SKM-1 (cell line): ENCODE measurements around the gene CREB5.
"Not testable (repeated sequence)": the region's sequence is repeated elsewhere in the genome, so short reads cannot be mapped to it uniquely, and the experiment has no call there.

ENCODE experiments used
- DNase-seq: peaks from one replicate; lab custom pipeline; 2025; ENCODE audit not compliant: unreplicated experiment; lab: John Stamatoyannopoulos, UW

Gene CREB5

DNA sequence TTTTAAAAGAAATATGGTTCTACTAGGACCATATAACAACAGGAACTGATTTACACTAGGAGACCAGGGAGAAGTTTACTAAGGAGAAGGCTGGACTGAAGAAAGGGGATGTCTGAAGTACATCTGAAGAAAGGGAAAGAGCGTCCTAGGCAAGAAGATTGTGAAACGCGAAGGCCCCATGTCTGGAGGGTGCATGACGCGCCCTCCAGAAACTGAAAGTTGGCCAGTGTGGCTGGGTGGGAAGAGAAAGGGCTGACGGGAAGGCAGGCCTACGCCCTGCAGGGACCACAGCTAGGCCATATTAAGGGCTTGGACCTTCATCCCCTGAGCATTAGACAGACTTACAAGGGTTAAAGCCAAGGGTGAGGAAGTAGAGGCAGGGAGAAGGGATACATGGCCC, 387.8 kb downstream of the CREB5 start:
- no peak for DNase-seq

DNA sequence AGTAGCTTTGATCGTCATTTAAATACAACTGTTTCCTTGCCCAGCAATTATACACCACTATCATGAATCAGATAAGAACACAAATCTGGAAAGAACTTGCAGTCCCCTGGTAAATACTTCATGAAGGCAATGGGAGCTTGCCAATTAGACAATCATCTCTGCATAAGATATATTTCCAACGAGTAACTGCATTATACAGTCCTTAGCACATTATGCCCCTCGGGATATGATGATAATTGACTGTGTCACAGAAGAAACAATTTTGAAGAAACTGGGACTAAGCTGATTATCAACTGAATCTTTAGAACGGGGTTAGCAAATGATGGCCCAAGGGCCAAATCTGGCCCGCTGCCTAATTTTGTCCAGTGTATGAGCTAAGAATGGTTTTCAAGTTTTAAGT, 390.1 kb downstream of the CREB5 start:
- DNase-seq = no peak

DNA sequence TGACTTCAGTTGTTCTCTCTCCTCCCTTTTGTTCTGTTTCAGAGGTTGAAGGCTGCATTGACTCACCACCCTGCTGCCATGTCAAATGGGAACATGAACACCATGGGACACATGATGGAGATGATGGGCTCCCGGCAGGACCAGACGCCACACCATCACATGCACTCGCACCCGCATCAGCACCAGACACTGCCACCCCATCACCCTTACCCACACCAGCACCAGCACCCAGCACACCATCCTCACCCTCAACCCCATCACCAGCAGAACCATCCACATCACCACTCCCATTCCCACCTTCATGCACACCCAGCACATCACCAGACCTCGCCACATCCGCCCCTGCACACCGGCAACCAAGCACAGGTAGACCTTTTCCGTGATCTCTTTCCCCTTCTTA, 391.8 kb downstream of the CREB5 start:
- no peak for DNase-seq

DNA sequence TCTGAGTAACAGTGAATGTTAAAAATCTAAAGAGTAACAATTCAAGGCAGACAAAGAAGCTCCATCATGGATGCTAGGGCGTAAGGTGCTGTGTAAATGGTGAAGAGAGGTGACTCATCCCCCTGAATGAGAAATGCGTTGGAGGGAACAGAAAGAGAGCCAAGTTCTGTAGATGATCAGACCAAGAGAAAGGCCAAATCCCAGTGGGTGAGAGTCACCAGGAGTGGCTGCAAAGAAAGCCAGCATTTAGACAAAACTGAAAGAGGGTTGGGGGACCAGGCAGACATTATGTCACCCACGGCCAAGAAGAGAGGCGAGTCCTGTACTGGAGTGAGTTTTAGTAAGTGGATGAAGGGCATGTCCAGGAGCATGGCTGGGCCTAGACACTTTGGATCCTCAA, 392.7 kb downstream of the CREB5 start:
- DNase-seq = no peak

DNA sequence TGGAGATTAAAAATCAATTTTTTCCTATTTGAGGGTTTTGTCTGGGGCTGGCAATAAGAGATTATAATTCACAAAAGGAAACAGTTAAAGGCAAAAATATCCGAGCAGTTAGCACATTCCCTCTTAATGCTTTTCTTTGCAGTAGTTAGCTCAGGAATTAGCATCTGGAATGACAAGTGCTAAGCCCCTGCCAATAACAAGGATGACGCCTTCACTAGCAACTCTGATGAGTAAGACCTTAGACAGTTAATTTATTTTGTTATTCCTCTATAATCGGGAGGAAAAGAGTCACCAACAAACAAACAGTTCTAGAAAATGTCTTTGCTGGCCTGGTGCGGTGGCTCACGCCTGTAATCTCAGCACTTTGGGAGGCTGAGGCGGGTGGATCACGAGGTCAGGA, 394.5 kb downstream of the CREB5 start:
- DNase-seq = no peak

DNA sequence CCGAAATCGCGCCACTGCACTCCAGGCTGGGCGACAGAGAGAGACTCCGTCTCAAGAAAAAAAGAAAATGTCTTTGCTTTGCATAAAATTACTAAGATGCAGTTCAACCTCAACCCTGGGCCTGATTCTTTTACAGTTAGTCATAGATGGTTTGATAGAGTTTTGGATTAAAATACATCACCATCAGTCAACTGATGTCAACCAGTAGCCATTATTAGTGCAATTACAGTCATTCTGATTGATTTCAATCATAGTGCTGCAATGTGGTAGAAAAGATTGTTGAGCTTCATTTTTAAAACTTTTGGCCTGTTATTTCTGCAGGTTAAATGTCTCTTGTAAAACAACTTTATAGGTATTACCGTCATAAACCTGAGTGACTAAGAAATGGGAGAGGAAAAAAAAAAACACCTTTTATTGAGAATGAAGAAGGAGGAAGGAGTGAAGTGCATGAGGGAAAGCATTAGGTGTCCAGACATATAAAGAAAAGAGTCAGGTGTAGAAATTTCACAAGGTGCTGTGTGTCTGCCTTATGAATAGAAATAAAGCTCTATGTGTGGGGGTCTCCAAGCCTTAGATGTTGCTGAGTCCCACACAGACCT, 395.2 kb downstream of the CREB5 start:
- DNase-seq = no peak

DNA sequence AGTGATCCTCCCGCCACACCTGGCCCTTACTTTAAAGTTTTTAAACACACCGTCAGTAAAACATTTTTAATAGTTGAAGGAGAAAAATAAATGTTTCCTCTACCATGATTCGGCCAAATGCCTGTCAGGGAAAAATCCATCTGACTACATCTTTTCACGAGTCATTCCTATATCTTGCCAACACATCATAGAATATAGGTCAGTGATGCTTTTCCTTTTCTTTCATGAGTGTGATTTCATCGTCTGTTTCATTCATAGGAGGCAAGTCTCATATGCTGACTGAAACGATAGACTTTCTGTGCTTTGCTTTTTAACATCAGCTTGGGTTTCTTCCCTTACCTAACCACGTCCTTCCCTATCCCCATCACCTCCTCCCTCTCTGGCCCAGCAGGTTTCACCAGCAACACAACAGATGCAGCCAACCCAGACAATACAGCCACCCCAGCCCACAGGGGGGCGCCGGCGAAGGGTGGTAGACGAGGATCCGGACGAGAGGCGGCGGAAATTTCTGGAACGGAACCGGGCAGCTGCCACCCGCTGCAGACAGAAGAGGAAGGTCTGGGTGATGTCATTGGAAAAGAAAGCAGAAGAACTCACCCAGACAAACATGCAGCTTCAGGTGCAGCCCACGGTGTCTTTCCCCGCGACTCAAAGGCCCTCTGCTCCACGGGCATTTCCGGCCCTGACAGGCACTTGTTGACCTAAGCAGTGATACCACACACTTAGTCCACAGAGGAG, 396.6 kb downstream of the CREB5 start:
- no peak for DNase-seq

DNA sequence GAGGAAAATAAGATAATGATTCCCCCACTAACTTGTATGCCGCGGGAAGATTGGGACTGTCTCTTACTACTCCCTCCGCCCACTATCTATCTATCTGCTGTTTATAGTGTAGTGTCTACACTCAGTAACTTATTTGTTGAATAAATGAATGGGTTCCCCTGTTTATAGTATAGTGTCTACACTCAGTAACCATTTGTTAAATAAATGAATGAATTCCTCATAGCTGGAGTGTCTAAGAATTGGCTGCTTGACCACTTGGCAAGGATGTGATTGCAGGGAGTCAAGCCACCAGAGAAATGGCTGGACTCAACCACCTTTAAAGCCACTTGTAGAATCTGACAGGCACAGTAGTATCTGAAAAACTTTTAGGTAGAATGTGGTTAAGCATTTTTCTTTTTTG, 398.7 kb downstream of the CREB5 start:
- DNase-seq = no peak

DNA sequence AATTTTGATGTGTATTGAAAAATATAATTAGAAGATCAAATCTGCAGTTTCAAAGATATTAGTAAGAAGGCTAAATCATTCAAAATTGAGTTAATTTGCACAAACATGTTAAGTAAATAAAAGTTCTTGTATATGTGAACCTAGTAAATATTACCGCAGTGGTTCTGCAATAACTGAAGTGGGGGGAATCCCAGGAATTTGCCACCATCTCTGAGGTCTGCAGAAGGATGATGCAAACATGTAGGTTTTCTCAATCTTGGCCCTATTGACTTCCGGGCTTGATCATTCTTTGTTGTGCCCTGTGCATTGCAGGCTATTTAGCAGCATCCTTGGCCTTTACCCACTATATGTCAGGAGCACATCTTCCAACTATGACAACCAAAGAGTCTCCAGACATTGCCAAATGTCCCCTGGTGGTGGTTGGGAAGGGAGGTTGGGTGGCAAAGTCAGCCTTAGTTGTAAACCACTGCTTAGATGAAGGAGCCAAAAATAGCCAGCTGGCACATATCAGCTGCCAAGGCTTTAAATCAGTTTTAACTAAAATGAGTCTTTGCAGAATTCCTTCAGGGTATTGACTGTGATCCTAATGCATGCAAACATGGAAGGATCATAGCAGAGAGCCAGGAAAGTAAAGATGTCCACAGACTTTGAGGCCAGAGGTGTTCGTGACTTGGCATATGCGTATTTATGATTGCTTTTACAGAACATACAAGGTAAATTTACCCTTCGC, 399.5 kb downstream of the CREB5 start:
- no peak for DNase-seq

DNA sequence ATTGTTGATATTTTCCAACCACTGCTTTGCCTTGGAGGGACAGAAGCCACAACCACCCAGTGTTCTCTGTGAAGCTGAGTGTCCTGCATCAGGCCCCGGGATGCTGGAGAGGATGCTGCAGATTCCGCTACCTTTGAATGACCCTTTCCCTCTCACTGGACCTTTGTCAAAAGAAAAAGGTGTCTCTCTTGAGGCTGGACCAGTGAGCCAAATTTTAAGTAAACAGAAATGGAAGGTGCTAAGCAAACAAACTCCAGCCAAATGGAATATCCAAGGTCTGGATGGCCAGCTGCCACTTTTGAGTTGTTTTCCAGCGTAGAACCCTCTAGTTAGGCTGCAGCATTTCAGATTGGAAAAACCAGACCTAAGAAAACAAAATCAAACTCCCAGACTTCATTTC, 400.3 kb downstream of the CREB5 start:
- DNase-seq = no peak

DNA sequence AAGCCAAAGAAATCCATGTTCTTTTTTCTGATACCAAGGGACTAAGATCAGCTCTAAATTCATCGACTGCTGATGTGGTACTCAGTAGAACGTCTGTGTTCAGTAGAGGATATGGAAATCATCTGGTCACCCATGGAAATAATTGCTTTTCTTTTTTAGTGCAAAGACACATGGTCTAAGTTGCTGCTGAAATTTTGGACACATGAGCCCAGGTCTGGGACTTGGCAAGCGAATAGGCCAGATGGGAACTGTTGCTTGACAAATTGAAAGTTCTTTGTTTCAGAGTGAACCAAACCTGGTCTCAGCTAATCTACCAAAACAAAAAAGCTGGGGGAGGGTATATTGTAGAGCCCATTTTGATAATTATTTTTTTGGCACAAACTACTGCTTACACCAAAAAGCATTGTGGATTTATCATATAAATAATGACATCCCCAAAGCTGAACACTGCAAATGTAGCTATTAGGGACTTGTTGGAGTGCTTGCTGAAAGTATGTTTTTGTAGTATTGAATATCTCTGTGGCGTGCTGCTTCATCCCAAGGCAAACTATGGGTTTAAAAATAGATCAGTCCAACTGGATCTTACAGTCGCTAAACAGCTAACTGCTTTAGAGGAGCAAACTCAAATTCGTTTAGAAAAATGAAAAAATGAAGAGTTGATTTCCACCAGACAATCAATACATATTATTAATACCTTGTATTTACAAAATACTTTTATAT, 401.1 kb downstream of the CREB5 start:
- no peak for DNase-seq

DNA sequence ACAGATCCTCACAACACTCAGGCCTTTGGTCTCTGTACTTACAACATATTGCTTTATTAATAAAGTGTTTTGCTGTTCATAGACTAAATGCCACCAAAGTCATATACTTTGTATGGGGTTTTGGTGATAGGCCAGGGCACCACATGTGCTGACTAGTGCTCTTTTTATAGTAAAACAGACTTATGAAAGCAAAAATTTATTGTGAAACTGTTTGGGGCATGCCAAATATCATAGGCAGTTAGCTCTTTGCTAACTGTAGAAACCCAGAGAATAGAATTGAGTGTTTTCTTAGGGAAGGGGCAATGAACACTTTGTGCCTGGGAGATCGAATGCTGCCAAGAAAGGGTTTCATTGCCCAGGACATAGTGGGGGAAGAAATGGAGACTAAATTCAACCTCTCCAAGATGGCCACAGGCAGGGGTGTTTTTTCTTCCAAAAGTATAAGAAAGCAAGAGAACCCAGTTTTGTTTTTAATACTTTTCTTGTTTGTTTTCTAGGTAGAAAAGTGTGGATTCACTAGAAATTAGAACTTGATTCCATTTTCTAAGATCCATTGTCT, 403.1 kb downstream of the CREB5 start:
- no peak for DNase-seq

DNA sequence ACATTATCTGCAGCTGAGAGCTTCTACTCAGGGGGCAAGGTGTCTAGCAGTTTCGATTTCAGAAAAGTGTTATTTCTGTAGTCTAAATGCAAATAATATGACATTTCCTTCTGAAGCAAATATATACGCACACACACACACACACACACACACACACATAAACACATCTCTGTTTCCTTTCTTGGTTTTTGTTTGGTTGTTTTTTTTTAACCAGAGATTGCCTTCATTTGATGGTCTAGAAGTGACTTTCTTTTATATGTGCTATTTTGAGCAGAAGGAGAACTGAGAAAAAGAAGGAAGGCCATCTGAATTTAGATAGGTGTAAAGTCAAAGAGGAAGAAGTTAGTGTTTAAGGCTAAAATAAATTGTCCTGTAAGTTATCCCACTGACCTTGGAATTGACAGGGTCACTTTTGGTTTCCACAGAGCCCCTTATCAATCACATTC, 403.6 kb downstream of the CREB5 start:
- no peak for DNase-seq

DNA sequence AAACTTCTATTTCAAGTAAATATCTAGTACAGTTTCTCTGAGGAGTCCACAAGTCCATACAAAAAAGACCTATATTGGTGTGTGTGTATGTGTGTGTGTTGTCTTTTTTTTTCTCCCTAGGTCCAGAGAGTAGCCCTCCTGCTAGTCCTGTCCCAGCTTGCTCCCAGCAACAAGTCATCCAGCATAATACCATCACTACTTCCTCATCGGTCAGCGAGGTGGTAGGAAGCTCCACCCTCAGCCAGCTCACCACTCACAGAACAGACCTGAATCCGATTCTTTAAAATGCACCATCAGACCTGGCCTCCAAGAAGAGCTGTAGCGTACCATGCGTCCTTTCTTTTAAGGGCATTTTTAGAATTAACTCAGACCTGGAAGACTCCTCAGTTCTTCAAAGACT, 406.7 kb downstream of the CREB5 start:
- DNase-seq = no peak

DNA sequence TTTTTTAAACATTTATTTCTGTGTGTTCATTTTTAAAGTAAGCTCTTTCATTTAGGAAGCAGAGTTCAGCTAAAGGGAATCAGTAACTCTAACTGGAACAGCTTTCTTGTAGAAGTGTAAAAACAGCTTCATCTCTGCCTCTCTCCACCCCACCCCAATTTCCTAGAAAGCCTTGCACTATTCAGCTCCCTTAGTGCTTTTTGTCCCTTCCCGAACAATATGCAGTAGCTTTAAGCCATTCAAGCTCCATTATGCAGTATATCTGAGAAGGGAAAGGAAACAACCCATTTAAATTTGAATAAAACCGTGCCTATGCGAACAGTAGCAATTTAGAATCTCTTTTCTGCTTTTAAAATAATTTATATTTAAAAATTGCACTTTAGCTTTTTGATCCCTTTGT, 411.3 kb downstream of the CREB5 start:
- DNase-seq = no peak

DNA sequence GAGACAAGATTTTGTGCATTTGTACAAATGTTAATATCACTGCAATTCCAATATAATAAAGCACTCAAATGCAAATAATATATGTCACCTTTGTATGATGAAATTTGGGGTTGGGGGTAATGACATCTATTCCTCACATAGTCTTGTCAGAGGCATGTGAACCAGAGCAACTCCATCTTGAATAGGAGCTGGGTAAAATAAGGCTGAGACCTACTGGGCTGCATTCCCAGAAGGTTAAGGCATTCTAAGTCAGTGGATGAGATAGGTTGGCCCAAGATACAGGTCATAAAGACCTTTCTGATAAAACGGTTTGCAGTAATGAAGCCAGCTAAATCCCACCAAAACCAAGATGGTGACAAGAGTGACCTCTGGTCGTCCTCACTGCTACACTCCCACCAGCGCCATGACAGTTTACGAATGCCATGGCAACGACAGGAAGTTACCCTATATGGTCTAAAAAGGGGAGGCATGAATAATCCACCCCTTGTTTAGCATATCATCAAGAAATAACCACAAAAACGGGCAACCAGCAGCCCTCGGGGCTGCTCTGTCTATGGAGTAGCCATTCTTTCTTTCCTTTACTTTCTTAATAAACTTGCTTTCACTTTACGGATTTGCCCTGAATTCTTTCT, 413.6 kb downstream of the CREB5 start:
- not testable (repeated sequence) for DNase-seq

DNA sequence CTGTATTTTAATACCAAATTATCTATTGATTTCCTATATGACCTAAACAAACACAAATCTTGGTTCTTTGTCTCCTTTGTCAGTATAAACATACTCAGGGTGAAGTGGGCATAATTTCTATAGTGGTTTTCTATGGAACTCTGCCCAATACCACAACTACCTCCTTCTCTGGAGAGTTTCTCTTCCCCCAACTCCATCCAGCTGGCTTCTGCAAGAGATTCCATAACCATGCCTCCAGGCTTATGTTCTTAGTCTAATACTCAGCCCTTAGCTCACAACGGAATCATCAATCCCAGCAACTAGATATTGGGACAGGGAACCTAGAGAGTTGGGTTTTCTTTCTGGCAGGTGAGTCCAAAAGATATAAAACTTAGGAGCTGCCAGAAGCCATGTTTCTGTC, 418.5 kb downstream of the CREB5 start:
- no peak for DNase-seq

DNA sequence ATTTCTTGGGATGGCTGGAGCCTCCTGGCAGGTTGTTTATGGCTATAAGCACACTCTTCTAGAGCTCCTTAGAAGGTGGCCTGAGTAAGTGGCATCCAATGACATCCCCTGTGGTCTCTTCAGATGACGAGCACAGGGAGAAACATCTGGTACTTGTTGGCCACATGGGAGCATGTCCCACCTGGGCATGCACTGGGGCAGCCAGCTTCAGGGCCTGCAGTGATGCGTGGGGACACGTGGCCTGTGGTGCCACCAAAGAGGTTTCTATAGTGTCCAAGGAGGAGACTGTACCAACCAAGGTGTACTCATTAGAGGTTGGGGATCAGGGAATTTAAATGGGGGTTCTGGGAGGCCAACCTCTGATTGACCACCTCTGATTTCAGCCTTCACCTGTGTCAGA, 420.4 kb downstream of the CREB5 start:
- DNase-seq = no peak

DNA sequence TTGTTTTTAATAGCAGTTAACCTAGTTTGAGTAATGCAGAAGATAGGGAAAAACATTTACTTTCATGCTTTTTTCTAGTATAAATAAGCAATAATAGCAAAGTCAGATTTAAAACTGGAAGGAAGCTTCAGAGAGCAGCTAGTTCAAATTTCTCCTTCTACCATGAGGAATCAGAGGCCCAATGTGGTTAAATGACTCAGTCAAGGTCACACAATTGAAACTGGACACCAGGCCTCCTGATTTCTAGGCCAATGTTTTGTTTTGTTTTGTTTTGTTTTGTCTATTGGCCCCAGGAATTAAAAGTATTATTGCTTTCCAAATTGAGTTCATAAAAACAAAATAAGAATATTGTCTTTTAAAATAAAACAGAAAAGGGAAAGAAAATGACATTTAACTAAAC, 423.5 kb downstream of the CREB5 start:
- no peak for DNase-seq

DNA sequence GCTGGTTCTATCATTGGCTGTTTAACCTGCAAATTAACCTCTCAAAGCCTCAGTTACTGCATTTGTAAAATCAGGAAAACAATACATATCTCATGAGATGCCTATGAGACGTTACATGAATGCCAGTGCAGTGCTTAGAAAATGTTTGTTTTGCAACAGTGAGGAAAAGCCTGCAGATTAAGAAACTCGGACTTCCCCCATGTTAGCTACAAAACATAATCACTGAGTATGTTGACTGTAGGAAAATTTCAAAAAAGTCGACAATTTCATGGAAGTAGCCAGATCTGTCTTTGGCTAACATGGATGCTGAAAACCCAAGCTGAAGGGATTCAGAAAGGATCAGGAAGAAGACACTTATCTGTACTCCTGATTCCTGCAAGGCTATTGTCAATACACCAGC, 424.4 kb downstream of the CREB5 start:
- DNase-seq = no peak

DNA sequence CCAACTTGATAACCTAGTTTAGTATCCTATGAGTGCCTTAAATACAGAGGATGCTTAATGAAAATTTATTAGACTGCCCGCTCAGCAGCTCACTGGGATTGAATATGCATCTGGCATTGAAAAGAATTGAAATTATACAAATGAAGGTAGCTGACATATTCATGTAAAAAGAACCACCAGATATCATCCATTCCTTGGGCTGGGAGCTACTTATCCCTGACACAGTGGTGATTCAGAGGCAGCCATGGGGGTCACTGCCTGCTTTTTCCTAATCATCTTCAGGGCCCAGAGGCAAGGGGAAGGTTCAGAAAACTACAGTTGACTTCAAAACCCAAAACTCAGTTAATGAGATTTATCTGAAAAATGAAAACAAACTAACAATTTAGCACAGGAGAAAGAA, 424.9 kb downstream of the CREB5 start:
- no peak for DNase-seq
